NCI-H524 (cell line): ENCODE results near the gene NECAB2.
"Not testable (repeated sequence)": the region's sequence is repeated elsewhere in the genome, so short reads cannot be mapped to it uniquely, and the experiment has no call there.

Source experiments
- DNase-seq, 2 experiments: peaks; one replicate each; lab custom pipeline; 2025; lab: John Stamatoyannopoulos, UW

The NECAB2 gene

GRCh38 chr16:83936581-83937165 lies 31.4 kb upstream of the NECAB2 start:
- DNase-seq = peak; percentile 27 to 70

GRCh38 chr16:83937267-83937666 lies 30.8 kb upstream of the NECAB2 start:
- DNase-seq = no peak

GRCh38 chr16:83937922-83938885 lies 29.8 kb upstream of the NECAB2 start:
- no peak for DNase-seq

GRCh38 chr16:83939266-83939855 lies 28.7 kb upstream of the NECAB2 start:
- DNase-seq = no peak

GRCh38 chr16:83940119-83940518 lies 27.9 kb upstream of the NECAB2 start:
- DNase-seq = no peak

GRCh38 chr16:83940630-83941378 lies 27.2 kb upstream of the NECAB2 start:
- peak; percentile 93 to 95 for DNase-seq

- DNase-seq = not testable (repeated sequence)
Observed at GRCh38 chr16:83941546-83941945, 26.5 kb upstream of the NECAB2 start.

GRCh38 chr16:83942074-83942473 lies 26.0 kb upstream of the NECAB2 start:
- DNase-seq = no peak

- no peak for DNase-seq
Observed at GRCh38 chr16:83942815-83943515, 25.1 kb upstream of the NECAB2 start.

GRCh38 chr16:83943516-83944050 lies 24.5 kb upstream of the NECAB2 start:
- no peak for DNase-seq

- no peak for DNase-seq
Observed at GRCh38 chr16:83945587-83945986, 22.5 kb upstream of the NECAB2 start.

- DNase-seq = no peak
Observed at GRCh38 chr16:83946154-83946780, 21.8 kb upstream of the NECAB2 start.

GRCh38 chr16:83946781-83947566 lies 21.1 kb upstream of the NECAB2 start:
- no peak for DNase-seq

- no peak for DNase-seq
Observed at GRCh38 chr16:83947642-83948234, 20.3 kb upstream of the NECAB2 start.

GRCh38 chr16:83948914-83949723 lies 18.9 kb upstream of the NECAB2 start:
- no peak for DNase-seq

GRCh38 chr16:83949724-83950001 lies 18.4 kb upstream of the NECAB2 start:
- no peak for DNase-seq

GRCh38 chr16:83950862-83951399 lies 17.1 kb upstream of the NECAB2 start:
- not testable (repeated sequence) for DNase-seq

- DNase-seq = no peak
Observed at GRCh38 chr16:83951544-83951943, 16.5 kb upstream of the NECAB2 start.

- DNase-seq = no peak
Observed at GRCh38 chr16:83952587-83952939, 15.5 kb upstream of the NECAB2 start.
